Dermis microvascular lymphatic vessel endothelial cell (primary cell): ENCODE data around the gene OR5AK2. TPM values are rescaled to one million over a fixed set of nuclear protein-coding genes. Genes with fewer than 3 reads are reported as not detected.
"Not testable (repeated sequence)": the region's sequence is repeated elsewhere in the genome, so short reads cannot be mapped to it uniquely, and the experiment has no call there.

ENCODE experiments used
- DNase-seq, 2 donors: peaks; one replicate each; pipeline versions ENCODE4 v3.0.0 to v3.0.0-alpha.2; 2010; ENCODE audit warnings: low read depth in 2 of 2
- total RNA-seq: library from RNA; depleted of rRNA; stranded (reverse); fragments of >200 nt; gene quantifications from 2 replicates; pipeline ENCODE4 v1.2.1, GENCODE V29; 2014

OR5AK2 gene
- not detected in 2 replicates for total RNA-seq

- no peak for DNase-seq
Measured at GRCh38 chr11:56988614-56989013, at the start of gene OR5AK2. Gene OR5AK2, plus strand, starts transcription at chr11:56988914. Its CDS starts 0 bp downstream, at chr11:56988914.

- not testable (repeated sequence) for DNase-seq
Measured at GRCh38 chr11:56945526-56945925, 43.2 kb upstream of the OR5AK2 start.

GRCh38 chr11:56948991-56949515 is 39.7 kb upstream of the OR5AK2 start:
- DNase-seq, result no peak

- no peak for DNase-seq
Measured at GRCh38 chr11:56950510-56950909, 38.2 kb upstream of the OR5AK2 start.

GRCh38 chr11:56953907-56954306 is 34.8 kb upstream of the OR5AK2 start:
- not testable (repeated sequence) for DNase-seq

GRCh38 chr11:56961609-56962008 is 27.1 kb upstream of the OR5AK2 start:
- no peak for DNase-seq

GRCh38 chr11:56967726-56968125 is 21.0 kb upstream of the OR5AK2 start:
- no peak for DNase-seq

- no peak for DNase-seq
Measured at GRCh38 chr11:56968524-56968923, 20.2 kb upstream of the OR5AK2 start.

GRCh38 chr11:56977314-56977713 is 11.4 kb upstream of the OR5AK2 start:
- DNase-seq, result no peak

GRCh38 chr11:56990702-56991101 is 2.0 kb downstream of the OR5AK2 start:
- DNase-seq, result no peak

- no peak for DNase-seq
Measured at GRCh38 chr11:56994532-56994931, 5.8 kb downstream of the OR5AK2 start.

- peak in 1 of 2 donors; percentile 17 for DNase-seq
Measured at GRCh38 chr11:57001674-57002401, 13.1 kb downstream of the OR5AK2 start.

- DNase-seq, result no peak
Measured at GRCh38 chr11:57008373-57008772, 19.7 kb downstream of the OR5AK2 start.

- no peak for DNase-seq
Measured at GRCh38 chr11:57015679-57016078, 27.0 kb downstream of the OR5AK2 start.

GRCh38 chr11:57031556-57031955 is 42.8 kb downstream of the OR5AK2 start:
- no peak for DNase-seq

Other genes with a start within 250 kb of the OR5AK2 start
- gene OR9G4, start 240.2 kb upstream of the OR5AK2 start, total RNA-seq, result not detected in 2 replicates
- 0.13 TPM in 2 replicates for gene LRRC55, start 193.0 kb downstream of the OR5AK2 start, total RNA-seq
- gene APLNR, start 248.3 kb downstream of the OR5AK2 start, total RNA-seq, result 0.90 and 1.0 TPM in 2 replicates